ENCODE measurements around the gene KSR1. TPM values are rescaled to one million over a fixed set of nuclear protein-coding genes. Genes with fewer than 3 reads are reported as not detected.

KSR1 gene
- total RNA-seq, 1 experiment from 2014 or later: 21.7 TPM

DNA sequence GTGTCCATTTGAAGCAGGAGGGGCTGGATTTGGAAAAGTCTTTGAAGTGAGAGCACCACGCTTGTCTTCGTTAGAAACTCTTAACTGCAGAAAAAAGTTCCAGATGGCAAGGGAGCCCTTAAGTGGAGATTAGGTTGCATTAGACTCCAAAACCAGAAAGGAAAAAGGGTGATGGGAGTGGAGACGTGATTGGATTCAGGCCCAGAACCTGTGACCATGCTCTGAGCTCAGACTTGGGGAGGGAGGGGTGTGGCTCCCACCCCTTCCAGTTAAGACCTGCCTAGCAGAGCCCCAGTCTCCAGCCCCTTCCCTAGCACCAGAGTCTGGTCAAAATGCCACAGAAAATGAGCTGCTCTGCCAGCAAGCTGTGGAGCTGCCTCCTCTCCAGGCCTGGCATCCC is 168.3 kb downstream of the KSR1 start:
- POLR2A ChIA-PET: no interaction called here
- intact Hi-C loops (cut with micrococcal nuclease; ENCODE audit: unreplicated experiment) (no loop called here), in situ Hi-C loops (cut with HindIII; ENCODE audit: low pct_unique_long_range_greater_than_20kb, low sequenced_read_pairs) (no loop called here)
- DNase-seq (ENCODE audit: low read depth, low spot score) (no peak), ATAC-seq (no peak)
- Histone ChIP-seq H3K36me3 (ENCODE audit: control insufficient read depth, insufficient read depth, low read length) (no peaks in the 10 kb centered on the region), H3K4me1 (ENCODE audit: control insufficient read depth, insufficient read depth, low read length) (no peaks in the 10 kb centered on the region), H3K27me3 (ENCODE audit: control insufficient read depth, insufficient read depth, low read length) (no peaks in the 10 kb centered on the region), H3K9me3 (ENCODE audit: control insufficient read depth, insufficient read depth, low read depth, low read length) (no peaks in the 10 kb centered on the region), H3K4me3 (ENCODE audit: low read depth in 2 of 2, low read length in 2 of 2) (no peak overlapping the region), H3K27ac (ENCODE audit: low read length) (no peak overlapping the region)
- no TSS peak for BruUV-seq (replicated peaks)
- no peak for TF ChIP-seq POLR2AphosphoS5 (IDR thresholded peaks at IDR 0.05; ENCODE audit: low read depth, low read length)
- no peak for TF ChIP-seq TCF7L2 (IDR thresholded peaks at IDR 0.05; ENCODE audit: low read depth, low read length)
- TF ChIP-seq SIN3A (IDR thresholded peaks at IDR 0.05; ENCODE audit: borderline replicate concordance, insufficient read depth, low read depth, low read length): no peak
- TF ChIP-seq CTCF (IDR thresholded peaks at IDR 0.05): no peak
- TF ChIP-seq, protein P1, sequence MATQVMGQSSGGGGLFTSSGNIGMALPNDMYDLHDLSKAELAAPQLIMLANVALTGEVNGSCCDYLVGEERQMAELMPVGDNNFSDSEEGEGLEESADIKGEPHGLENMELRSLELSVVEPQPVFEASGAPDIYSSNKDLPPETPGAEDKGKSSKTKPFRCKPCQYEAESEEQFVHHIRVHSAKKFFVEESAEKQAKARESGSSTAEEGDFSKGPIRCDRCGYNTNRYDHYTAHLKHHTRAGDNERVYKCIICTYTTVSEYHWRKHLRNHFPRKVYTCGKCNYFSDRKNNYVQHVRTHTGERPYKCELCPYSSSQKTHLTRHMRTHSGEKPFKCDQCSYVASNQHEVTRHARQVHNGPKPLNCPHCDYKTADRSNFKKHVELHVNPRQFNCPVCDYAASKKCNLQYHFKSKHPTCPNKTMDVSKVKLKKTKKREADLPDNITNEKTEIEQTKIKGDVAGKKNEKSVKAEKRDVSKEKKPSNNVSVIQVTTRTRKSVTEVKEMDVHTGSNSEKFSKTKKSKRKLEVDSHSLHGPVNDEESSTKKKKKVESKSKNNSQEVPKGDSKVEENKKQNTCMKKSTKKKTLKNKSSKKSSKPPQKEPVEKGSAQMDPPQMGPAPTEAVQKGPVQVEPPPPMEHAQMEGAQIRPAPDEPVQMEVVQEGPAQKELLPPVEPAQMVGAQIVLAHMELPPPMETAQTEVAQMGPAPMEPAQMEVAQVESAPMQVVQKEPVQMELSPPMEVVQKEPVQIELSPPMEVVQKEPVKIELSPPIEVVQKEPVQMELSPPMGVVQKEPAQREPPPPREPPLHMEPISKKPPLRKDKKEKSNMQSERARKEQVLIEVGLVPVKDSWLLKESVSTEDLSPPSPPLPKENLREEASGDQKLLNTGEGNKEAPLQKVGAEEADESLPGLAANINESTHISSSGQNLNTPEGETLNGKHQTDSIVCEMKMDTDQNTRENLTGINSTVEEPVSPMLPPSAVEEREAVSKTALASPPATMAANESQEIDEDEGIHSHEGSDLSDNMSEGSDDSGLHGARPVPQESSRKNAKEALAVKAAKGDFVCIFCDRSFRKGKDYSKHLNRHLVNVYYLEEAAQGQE (IDR thresholded peaks at IDR 0.05; ENCODE audit: insufficient read depth in 1 of 2, low read depth in 2 of 2, low read length in 1 of 2): no peak
- CTCF ChIA-PET: no interaction called here

DNA sequence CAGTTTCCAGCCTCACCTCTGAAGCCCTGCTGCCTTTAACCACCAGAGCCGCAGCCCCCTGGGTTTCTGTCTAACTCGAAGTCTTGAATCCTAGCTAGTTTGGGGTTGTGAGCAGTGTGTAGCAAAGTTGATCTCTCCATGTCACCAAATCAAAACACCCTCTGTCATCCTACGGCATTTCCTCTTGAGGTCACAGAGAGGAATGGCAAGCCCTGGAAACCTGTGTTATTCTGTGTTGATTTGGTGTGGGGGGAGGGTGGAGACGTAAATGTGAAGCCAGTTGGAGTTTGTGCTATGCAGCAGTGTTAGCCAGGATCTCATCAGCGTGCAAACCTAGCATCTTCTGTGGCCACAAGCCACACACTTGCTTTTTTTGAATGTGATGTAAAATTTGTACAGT is 169.6 kb downstream of the KSR1 start:
- ATAC-seq (no peak), DNase-seq (ENCODE audit: low read depth, low spot score) (no peak)
- no peaks in the 10 kb centered on the region for H3K4me1 ChIP-seq (ENCODE audit: control insufficient read depth, insufficient read depth, low read length)
- TF ChIP-seq CTCF (IDR thresholded peaks at IDR 0.05) (no peak), SIN3A (IDR thresholded peaks at IDR 0.05; ENCODE audit: borderline replicate concordance, insufficient read depth, low read depth, low read length) (no peak)
- TF ChIP-seq, protein P1 (IDR thresholded peaks at IDR 0.05; ENCODE audit: insufficient read depth in 1 of 2, low read depth in 2 of 2, low read length in 1 of 2): no peak
- BruUV-seq (replicated peaks): no TSS peak
- no peaks in the 10 kb centered on the region for H3K9me3 ChIP-seq (ENCODE audit: control insufficient read depth, insufficient read depth, low read depth, low read length)
- intact Hi-C loops (cut with micrococcal nuclease; ENCODE audit: unreplicated experiment) (no loop called here), in situ Hi-C loops (cut with HindIII; ENCODE audit: low pct_unique_long_range_greater_than_20kb, low sequenced_read_pairs) (no loop called here)
- H3K27me3 ChIP-seq (ENCODE audit: control insufficient read depth, insufficient read depth, low read length): no peaks in the 10 kb centered on the region
- no peaks in the 10 kb centered on the region for H3K36me3 ChIP-seq (ENCODE audit: control insufficient read depth, insufficient read depth, low read length)
- H3K4me3 ChIP-seq (ENCODE audit: low read depth in 2 of 2, low read length in 2 of 2): no peak overlapping the region
- ChIA-PET POLR2A (no interaction called here), CTCF (no interaction called here)
- no peak overlapping the region for H3K27ac ChIP-seq (ENCODE audit: low read length)

Measured in Panc1 (cell line).